ENCODE data around the gene WDR6. TPM values are rescaled to one million over a fixed set of nuclear protein-coding genes. Genes with fewer than 3 reads are reported as not detected.

WDR6 gene
- total and polyA plus RNA-seq, 2 donors, result 53.9 to 209 TPM

DNA sequence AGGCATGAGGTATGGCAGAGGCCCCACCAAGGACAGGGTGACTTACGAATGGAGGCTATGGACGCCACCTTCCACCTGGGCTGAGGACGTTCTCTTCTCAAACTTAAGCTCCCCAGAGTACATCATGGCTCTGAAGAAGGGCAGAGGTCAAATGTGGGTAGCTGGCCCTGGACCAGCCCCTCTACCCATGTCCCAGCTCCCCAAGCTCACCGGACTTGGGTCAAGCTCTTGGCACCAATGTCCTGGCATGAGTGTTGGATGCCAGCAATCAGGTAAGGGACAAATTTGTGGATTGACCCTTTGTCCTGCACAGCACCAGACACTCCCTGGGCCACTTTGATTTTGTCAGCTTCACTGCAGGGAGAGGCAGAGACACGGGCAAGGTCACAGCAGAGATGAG lies 17.3 kb downstream of the WDR6 start:
- Histone ChIP-seq H3K4me3 (ENCODE audit: low read length in 2 of 2) (no peak overlapping the region), H3K27ac (ENCODE audit: low read depth in 1 of 2, low read length in 1 of 2) (no peak overlapping the region), H3K9me3 (ENCODE audit: control insufficient read depth in 2 of 2, insufficient read depth in 1 of 2, low read length in 1 of 2) (peaks cover 0 to 8% of the 10 kb centered on the region in 2 donors), H3K27me3 (ENCODE audit: control insufficient read depth in 2 of 2, insufficient read depth in 1 of 2, low read length in 1 of 2) (no peaks in the 10 kb centered on the region), H3K36me3 (ENCODE audit: control insufficient read depth in 2 of 2, insufficient read depth in 2 of 2, low read length in 1 of 2) (peaks cover 34 to 51% of the 10 kb centered on the region in 2 donors), H3K4me1 (ENCODE audit: control insufficient read depth in 2 of 2, insufficient read depth in 2 of 2, low read length in 2 of 2) (peaks cover 18 to 41% of the 10 kb centered on the region in 2 donors)
- no peak for DNase-seq (ENCODE audit: low read depth in 6 of 9, low spot score in 9 of 9)
- 95% methylated on average over 5 of the region's 5 CpGs for WGBS

GRCh38 chr3:49025005-49025792 lies 18.0 kb downstream of the WDR6 start:
- Histone ChIP-seq H3K27me3 (ENCODE audit: control insufficient read depth in 2 of 2, insufficient read depth in 1 of 2, low read length in 1 of 2) (no peaks in the 10 kb centered on the region), H3K9me3 (ENCODE audit: control insufficient read depth in 2 of 2, insufficient read depth in 1 of 2, low read length in 1 of 2) (peaks cover 0 to 8% of the 10 kb centered on the region in 2 donors), H3K4me1 (ENCODE audit: control insufficient read depth in 2 of 2, insufficient read depth in 2 of 2, low read length in 2 of 2) (peaks cover 13 to 36% of the 10 kb centered on the region in 2 donors), H3K36me3 (ENCODE audit: control insufficient read depth in 2 of 2, insufficient read depth in 2 of 2, low read length in 1 of 2) (peaks cover 34 to 56% of the 10 kb centered on the region in 2 donors), H3K4me3 (ENCODE audit: low read length in 2 of 2) (no peak overlapping the region), H3K27ac (ENCODE audit: low read depth in 1 of 2, low read length in 1 of 2) (no peak overlapping the region)
- 95% methylated on average over 13 of the region's 13 CpGs for WGBS
- no peak for DNase-seq (ENCODE audit: low read depth in 6 of 9, low spot score in 9 of 9)

DNA sequence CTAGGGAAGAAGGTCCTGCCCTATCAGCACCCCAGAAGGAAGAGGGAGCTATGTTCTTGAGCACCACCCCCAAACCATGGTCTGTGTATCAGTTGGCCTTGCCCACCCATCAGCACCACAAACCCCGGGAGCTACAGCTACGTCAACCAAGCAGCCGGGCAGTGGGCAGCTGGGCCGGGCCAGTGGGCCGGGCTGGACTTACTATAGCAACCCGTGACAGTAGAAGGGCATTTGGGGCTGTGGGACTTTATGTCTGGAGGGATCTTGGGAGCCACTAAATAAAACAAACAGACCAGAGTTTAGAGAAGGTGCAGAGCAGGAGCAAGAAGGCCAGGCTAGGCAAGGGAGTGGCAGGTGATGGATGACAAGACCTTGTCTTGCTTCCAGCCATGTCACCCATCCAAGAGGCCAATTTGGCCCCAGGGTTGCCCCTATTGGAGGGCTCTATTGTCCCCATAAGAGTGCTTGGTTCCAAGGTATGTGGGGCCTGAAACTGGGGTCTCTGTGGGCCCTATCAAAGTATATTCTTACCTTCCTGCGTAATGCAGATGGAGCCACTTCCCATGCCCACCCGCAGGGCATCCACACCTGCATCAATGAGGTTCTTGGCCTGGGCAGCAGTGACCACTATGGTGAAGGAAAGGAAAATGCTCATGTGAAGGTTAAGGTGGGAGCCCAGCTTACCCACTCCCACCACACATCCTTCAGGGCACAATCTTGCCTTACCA lies 18.8 kb downstream of the WDR6 start:
- Histone ChIP-seq H3K4me3 (ENCODE audit: low read length in 2 of 2) (no peak overlapping the region), H3K27ac (ENCODE audit: low read depth in 1 of 2, low read length in 1 of 2) (no peak overlapping the region), H3K36me3 (ENCODE audit: control insufficient read depth in 2 of 2, insufficient read depth in 2 of 2, low read length in 1 of 2) (peaks cover 37 to 63% of the 10 kb centered on the region in 2 donors), H3K4me1 (ENCODE audit: control insufficient read depth in 2 of 2, insufficient read depth in 2 of 2, low read length in 2 of 2) (peaks cover 13 to 32% of the 10 kb centered on the region in 2 donors), H3K9me3 (ENCODE audit: control insufficient read depth in 2 of 2, insufficient read depth in 1 of 2, low read length in 1 of 2) (peaks cover 0 to 8% of the 10 kb centered on the region in 2 donors), H3K27me3 (ENCODE audit: control insufficient read depth in 2 of 2, insufficient read depth in 1 of 2, low read length in 1 of 2) (no peaks in the 10 kb centered on the region)
- WGBS, result 97% methylated on average over 8 of the region's 8 CpGs
- no peak for DNase-seq (ENCODE audit: low read depth in 6 of 9, low spot score in 9 of 9)

DNA sequence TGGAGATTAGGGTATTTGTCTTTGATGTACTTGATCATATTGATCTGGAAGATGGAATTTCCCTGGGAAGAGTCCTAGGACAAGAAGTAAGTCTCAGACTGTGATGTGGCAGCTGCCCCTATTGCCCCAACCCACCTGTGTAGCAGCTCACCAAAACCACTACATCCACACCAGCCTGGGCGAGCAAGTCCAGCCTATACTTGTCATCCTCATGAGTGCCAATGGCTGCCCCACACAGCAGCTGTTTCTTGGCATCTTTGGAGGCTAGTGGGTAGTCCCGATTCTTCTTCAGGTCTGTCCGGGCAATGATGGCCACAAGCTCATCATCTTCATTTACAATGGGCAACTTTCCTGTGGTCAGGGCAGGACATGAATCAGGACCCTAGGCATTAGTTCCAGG lies 19.3 kb downstream of the WDR6 start:
- Histone ChIP-seq H3K4me1 (ENCODE audit: control insufficient read depth in 2 of 2, insufficient read depth in 2 of 2, low read length in 2 of 2) (peaks cover 13 to 32% of the 10 kb centered on the region in 2 donors), H3K4me3 (ENCODE audit: low read length in 2 of 2) (no peak overlapping the region), H3K27me3 (ENCODE audit: control insufficient read depth in 2 of 2, insufficient read depth in 1 of 2, low read length in 1 of 2) (no peaks in the 10 kb centered on the region), H3K27ac (ENCODE audit: low read depth in 1 of 2, low read length in 1 of 2) (no peak overlapping the region), H3K9me3 (ENCODE audit: control insufficient read depth in 2 of 2, insufficient read depth in 1 of 2, low read length in 1 of 2) (peaks cover 0 to 8% of the 10 kb centered on the region in 2 donors), H3K36me3 (ENCODE audit: control insufficient read depth in 2 of 2, insufficient read depth in 2 of 2, low read length in 1 of 2) (peaks cover 42 to 68% of the 10 kb centered on the region in 2 donors)
- no peak for DNase-seq (ENCODE audit: low read depth in 6 of 9, low spot score in 9 of 9)
- 97% methylated on average over 3 of the region's 3 CpGs for WGBS

DNA sequence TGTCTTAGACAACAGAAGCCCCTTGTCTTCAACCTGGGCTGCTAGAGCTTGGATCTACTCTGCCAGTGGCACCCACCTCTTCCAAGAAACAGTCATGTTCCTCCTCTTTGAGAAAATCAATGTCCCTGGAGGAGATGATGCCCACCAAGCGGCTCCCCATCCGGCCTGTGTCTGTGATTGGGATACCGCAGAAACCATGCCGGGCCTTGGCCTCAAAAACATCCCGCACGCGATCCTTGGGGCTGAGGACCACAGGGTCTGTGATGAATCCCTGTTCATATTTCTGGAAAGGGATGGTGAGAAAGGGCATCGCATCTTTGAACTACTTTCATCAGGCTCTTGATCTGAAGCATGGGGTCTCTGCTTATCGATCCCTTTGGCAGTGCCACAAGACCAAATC lies 20.4 kb downstream of the WDR6 start:
- Histone ChIP-seq H3K4me3 (ENCODE audit: low read length in 2 of 2) (no peak overlapping the region), H3K27me3 (ENCODE audit: control insufficient read depth in 2 of 2, insufficient read depth in 1 of 2, low read length in 1 of 2) (no peaks in the 10 kb centered on the region), H3K36me3 (ENCODE audit: control insufficient read depth in 2 of 2, insufficient read depth in 2 of 2, low read length in 1 of 2) (peaks cover 48 to 78% of the 10 kb centered on the region in 2 donors), H3K27ac (ENCODE audit: low read depth in 1 of 2, low read length in 1 of 2) (no peak overlapping the region), H3K9me3 (ENCODE audit: control insufficient read depth in 2 of 2, insufficient read depth in 1 of 2, low read length in 1 of 2) (peaks cover 0 to under 1% of the 10 kb centered on the region in 2 donors), H3K4me1 (ENCODE audit: control insufficient read depth in 2 of 2, insufficient read depth in 2 of 2, low read length in 2 of 2) (peaks cover 11 to 28% of the 10 kb centered on the region in 2 donors)
- DNase-seq (ENCODE audit: low read depth in 6 of 9, low spot score in 9 of 9), result no peak
- 98% methylated on average over 9 of the region's 9 CpGs for WGBS

DNA sequence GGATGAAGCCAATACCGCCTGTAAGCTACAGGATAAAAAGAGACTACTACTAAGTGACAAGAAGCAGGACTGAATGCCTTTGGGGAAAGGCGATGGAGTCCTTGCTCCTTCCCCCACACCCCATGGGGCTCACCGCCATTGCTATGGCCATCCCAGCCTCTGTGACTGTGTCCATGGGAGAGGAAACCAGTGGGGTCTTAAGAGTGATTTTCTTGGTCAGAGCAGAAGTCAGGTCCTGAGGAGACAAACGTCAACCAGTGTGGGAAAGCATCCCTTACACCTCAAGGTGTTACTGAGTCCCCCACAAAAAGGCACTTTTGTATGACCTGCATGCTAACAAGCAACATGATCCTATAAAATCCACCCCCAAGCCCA lies 21.1 kb downstream of the WDR6 start:
- Histone ChIP-seq H3K27me3 (ENCODE audit: control insufficient read depth in 2 of 2, insufficient read depth in 1 of 2, low read length in 1 of 2) (no peaks in the 10 kb centered on the region), H3K4me1 (ENCODE audit: control insufficient read depth in 2 of 2, insufficient read depth in 2 of 2, low read length in 2 of 2) (peaks cover 7 to 21% of the 10 kb centered on the region in 2 donors), H3K4me3 (ENCODE audit: low read length in 2 of 2) (peak overlapping the region; percentile 64 to 73), H3K9me3 (ENCODE audit: control insufficient read depth in 2 of 2, insufficient read depth in 1 of 2, low read length in 1 of 2) (no peaks in the 10 kb centered on the region), H3K27ac (ENCODE audit: low read depth in 1 of 2, low read length in 1 of 2) (peak overlapping the region in 1 of 2 donors; percentile 46), H3K36me3 (ENCODE audit: control insufficient read depth in 2 of 2, insufficient read depth in 2 of 2, low read length in 1 of 2) (peaks cover 52 to 78% of the 10 kb centered on the region in 2 donors)
- WGBS, result 91% methylated on average over 4 of the region's 4 CpGs
- DNase-seq (ENCODE audit: low read depth in 6 of 9, low spot score in 9 of 9), result no peak

DNA sequence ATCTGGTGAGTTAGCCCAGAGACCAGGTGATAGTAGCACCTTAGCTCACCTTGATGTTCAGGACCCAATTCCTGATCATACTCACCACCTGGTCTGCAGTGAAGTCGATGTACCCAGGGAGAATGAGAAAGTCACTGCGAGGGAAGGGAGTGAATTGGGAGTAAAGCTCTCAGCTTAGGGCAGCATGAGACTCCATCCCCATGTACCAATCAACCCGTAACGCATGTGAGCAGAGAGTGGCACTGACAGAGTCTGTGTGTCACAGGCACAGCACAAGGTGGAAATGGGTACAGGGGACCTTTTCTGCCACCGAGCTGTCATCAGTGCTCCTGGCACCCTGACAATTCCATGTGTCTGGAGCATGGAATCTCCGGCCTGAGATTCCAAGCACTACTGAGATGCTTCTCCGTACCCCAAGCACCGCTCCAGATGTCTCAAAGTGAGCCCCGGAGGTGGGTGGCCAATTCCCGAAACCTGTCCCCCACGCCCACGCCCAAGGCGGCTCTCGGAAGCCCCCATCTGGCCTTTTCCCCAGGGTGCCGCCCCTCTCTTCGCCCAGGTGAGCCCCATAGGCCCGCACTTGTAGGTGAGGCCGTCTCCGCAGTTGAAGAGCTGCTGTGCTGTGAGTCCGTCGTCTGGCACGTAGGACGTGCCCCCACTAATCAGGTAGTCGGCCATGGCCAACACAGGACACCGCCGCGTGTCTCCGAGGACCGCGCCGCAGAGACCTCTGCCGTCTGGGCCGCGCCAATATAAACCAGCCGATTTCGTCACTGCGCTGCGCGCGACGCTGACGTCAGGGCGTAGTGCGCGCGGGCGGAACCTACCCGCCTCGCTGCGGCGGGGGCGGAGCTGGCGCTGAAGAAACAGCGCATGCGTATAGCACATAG lies 21.7 kb downstream of the WDR6 start, which contains the start of gene IMPDH2:
Gene IMPDH2, minus strand, starts transcription at position 726 of the 890 bp plus-strand sequence. Its CDS starts 48 bp downstream, at position 678.
- peaks cover 7 to 20% of the 10 kb centered on the region in 2 donors for H3K4me1 ChIP-seq (ENCODE audit: control insufficient read depth in 2 of 2, insufficient read depth in 2 of 2, low read length in 2 of 2)
- H3K4me3 ChIP-seq (ENCODE audit: low read length in 2 of 2), result peak within 1 kb of the TSS; percentile 64 to 73
- peaks cover 55 to 75% of the 10 kb centered on the region in 2 donors for H3K36me3 ChIP-seq (ENCODE audit: control insufficient read depth in 2 of 2, insufficient read depth in 2 of 2, low read length in 1 of 2)
- H3K27ac ChIP-seq (ENCODE audit: low read depth in 1 of 2, low read length in 1 of 2), result peak within 1 kb of the TSS; percentile 75 to 92
- peak; percentile 86 to 97 (median 92) for DNase-seq (ENCODE audit: low read depth in 6 of 9, low spot score in 9 of 9)
- 2% methylated on average over 55 of the region's 55 CpGs for WGBS
- H3K9me3 ChIP-seq (ENCODE audit: control insufficient read depth in 2 of 2, insufficient read depth in 1 of 2, low read length in 1 of 2), result no peaks in the 10 kb centered on the region
- no peaks in the 10 kb centered on the region for H3K27me3 ChIP-seq (ENCODE audit: control insufficient read depth in 2 of 2, insufficient read depth in 1 of 2, low read length in 1 of 2)

DNA sequence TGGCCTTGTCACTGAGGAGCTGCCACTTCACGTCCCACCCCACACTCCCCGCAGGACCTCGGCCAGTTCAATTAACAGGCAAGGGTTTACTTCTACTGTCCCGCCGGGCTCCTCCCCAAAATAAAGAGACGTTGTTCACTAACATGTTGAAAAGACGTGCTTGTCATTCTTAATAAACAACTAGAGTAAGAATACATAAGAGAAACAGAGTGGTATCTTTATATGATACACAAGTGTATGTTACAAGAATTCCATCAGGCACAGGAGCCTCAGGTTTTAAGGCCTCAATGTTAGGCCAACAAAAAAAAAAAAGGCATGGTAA lies 22.3 kb downstream of the WDR6 start:
- Histone ChIP-seq H3K9me3 (ENCODE audit: control insufficient read depth in 2 of 2, insufficient read depth in 1 of 2, low read length in 1 of 2) (no peaks in the 10 kb centered on the region), H3K4me1 (ENCODE audit: control insufficient read depth in 2 of 2, insufficient read depth in 2 of 2, low read length in 2 of 2) (peaks cover 7 to 20% of the 10 kb centered on the region in 2 donors), H3K36me3 (ENCODE audit: control insufficient read depth in 2 of 2, insufficient read depth in 2 of 2, low read length in 1 of 2) (peaks cover 54 to 74% of the 10 kb centered on the region in 2 donors), H3K27me3 (ENCODE audit: control insufficient read depth in 2 of 2, insufficient read depth in 1 of 2, low read length in 1 of 2) (no peaks in the 10 kb centered on the region), H3K27ac (ENCODE audit: low read depth in 1 of 2, low read length in 1 of 2) (peak overlapping the region; percentile 48 to 75), H3K4me3 (ENCODE audit: low read length in 2 of 2) (no peak overlapping the region)
- no peak for DNase-seq (ENCODE audit: low read depth in 6 of 9, low spot score in 9 of 9)
- WGBS, result 10% methylated on average over 7 of the region's 7 CpGs

All from thymus (tissue), 11 donors.